Fibroblast of the conjunctiva (primary cell): Measurements from ENCODE around the gene IRX2.
A peak's percentile ranks its signal among the peaks of the same experiment; 100 is the strongest.

Experiments
- DNase-seq: peaks from one replicate; pipeline ENCODE4 v3.0.0-alpha.2; 2010; ENCODE audit warnings: low read depth

Gene IRX2

GRCh38 chr5:2751592-2752021 is at the start of gene IRX2:
Gene IRX2 (minus strand): TSS chr5:2751677. CDS start chr5:2751413, 264 bp downstream.
- DNase-seq, result peak; percentile 92

GRCh38 chr5:2800035-2800434 is 48.6 kb upstream of the IRX2 start:
- no peak for DNase-seq

GRCh38 chr5:2797981-2798380 is 46.5 kb upstream of the IRX2 start:
- DNase-seq, result no peak

- DNase-seq, result no peak
These were observed 45.7 kb upstream of the IRX2 start for GRCh38 chr5:2797160-2797559.

- no peak for DNase-seq
These were observed 31.7 kb upstream of the IRX2 start for GRCh38 chr5:2783223-2783622.

- no peak for DNase-seq
These were observed 31.2 kb upstream of the IRX2 start for GRCh38 chr5:2782658-2783057.

GRCh38 chr5:2780421-2781171 is 29.1 kb upstream of the IRX2 start:
- no peak for DNase-seq

- DNase-seq, result no peak
These were observed 28.0 kb upstream of the IRX2 start for GRCh38 chr5:2779459-2779858.

- no peak for DNase-seq
These were observed 25.1 kb upstream of the IRX2 start for GRCh38 chr5:2776337-2777302.

GRCh38 chr5:2773327-2773726 is 21.9 kb upstream of the IRX2 start:
- DNase-seq, result no peak

- no peak for DNase-seq
These were observed 15.6 kb upstream of the IRX2 start for GRCh38 chr5:2767089-2767488.

GRCh38 chr5:2764581-2764980 is 13.1 kb upstream of the IRX2 start:
- DNase-seq, result no peak

- DNase-seq, result no peak
These were observed 12.0 kb upstream of the IRX2 start for GRCh38 chr5:2763533-2763794.

GRCh38 chr5:2762744-2763532 is 11.5 kb upstream of the IRX2 start:
- no peak for DNase-seq

GRCh38 chr5:2761921-2762488 is 10.5 kb upstream of the IRX2 start:
- no peak for DNase-seq

GRCh38 chr5:2759696-2760461 is 8.4 kb upstream of the IRX2 start:
- DNase-seq, result no peak

GRCh38 chr5:2759091-2759490 is 7.6 kb upstream of the IRX2 start:
- no peak for DNase-seq

GRCh38 chr5:2758632-2759031 is 7.2 kb upstream of the IRX2 start:
- no peak for DNase-seq

- DNase-seq, result peak; percentile 44
These were observed 6.3 kb upstream of the IRX2 start for GRCh38 chr5:2757563-2758351.
